ENCODE data around the gene NUDT7. TPM values are rescaled to one million over a fixed set of nuclear protein-coding genes. Genes with fewer than 3 reads are reported as not detected.

Gene NUDT7
- polyA plus RNA-seq, 3 donors = 4.2 to 6.1 (median 5.0) TPM

DNA sequence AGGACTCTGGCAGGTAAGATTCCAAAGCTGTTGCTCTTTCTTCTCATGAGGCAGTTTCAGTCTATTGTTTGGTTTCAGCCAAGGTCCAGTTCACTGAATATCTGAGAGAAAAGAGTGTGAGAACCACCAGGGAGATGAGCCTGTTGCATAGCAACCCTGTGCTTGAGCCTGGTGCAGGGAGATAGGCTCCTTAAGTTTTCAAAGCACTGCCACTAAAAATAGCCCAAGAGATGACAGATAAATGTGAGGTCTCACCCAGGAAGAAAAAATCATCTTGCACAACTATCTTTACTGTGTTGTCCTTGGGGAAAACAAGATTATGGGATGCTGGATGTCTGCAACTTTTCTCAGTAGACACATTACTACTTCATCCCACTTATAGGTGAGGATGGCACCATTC, 26.2 kb upstream of the NUDT7 start:
- H3K27me3 Mint-ChIP-seq (ENCODE audit: low read depth in 3 of 3) = no peaks in the 10 kb centered on the region
- TF ChIP-seq, protein P1, sequence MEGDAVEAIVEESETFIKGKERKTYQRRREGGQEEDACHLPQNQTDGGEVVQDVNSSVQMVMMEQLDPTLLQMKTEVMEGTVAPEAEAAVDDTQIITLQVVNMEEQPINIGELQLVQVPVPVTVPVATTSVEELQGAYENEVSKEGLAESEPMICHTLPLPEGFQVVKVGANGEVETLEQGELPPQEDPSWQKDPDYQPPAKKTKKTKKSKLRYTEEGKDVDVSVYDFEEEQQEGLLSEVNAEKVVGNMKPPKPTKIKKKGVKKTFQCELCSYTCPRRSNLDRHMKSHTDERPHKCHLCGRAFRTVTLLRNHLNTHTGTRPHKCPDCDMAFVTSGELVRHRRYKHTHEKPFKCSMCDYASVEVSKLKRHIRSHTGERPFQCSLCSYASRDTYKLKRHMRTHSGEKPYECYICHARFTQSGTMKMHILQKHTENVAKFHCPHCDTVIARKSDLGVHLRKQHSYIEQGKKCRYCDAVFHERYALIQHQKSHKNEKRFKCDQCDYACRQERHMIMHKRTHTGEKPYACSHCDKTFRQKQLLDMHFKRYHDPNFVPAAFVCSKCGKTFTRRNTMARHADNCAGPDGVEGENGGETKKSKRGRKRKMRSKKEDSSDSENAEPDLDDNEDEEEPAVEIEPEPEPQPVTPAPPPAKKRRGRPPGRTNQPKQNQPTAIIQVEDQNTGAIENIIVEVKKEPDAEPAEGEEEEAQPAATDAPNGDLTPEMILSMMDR (IDR thresholded peaks at IDR 0.05) = no peak

DNA sequence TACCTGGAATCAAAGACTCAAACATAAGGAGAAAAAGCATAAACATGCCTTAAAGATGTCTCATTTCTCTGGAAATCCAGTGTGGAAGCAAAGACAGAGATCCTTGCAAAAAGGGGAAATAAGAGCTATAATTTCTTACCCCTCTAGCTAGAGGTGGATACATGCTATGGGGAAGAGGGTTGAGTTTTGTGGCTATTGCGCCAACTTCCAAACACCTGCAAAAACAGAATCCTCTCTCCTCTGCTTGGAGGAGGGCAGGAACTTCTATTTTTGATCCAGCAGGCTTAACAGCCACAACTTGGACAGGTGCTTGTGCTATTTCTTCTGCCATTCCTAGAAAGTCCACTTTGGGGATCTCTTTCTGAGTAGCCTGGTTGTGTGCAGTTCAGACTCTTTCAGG, 21.5 kb upstream of the NUDT7 start:
- H3K4me3 ChIP-seq (replicated peaks in 1 of 3; ENCODE audit: low read depth in 2 of 3, low read length in 3 of 3) = no peak overlapping the region
- Mint-ChIP-seq H3K27ac (no peak overlapping the region), H3K4me1 (no peaks in the 10 kb centered on the region), H3K27me3 (ENCODE audit: low read depth in 3 of 3) (peaks cover 0 to 2% (median under 1%) of the 10 kb centered on the region in 3 donors), H3K36me3 (no peaks in the 10 kb centered on the region), H3K4me3 (no peak overlapping the region), H3K9me3 (peaks cover 0 to 7% (median 3%) of the 10 kb centered on the region in 7 donors)
- H3K4me2 ChIP-seq (replicated peaks; ENCODE audit: extremely low read depth, low read length, poor library complexity, severe bottlenecking) = no peak overlapping the region
- no peaks in the 10 kb centered on the region for H3K79me2 ChIP-seq (ENCODE audit: insufficient read depth, low read length)
- TF ChIP-seq, protein P1 (IDR thresholded peaks at IDR 0.05) = no peak
- no peaks in the 10 kb centered on the region for H3K4me1 ChIP-seq (ENCODE audit: control insufficient read depth in 1 of 2, insufficient read depth in 2 of 2, low read length in 2 of 2)
- H2AFZ ChIP-seq (ENCODE audit: insufficient read depth, low read depth, low read length, poor library complexity, severe bottlenecking) = no peak overlapping the region
- no CpG with 5 or more reads among the region's 1 CpG for WGBS (ENCODE audit: insufficient coverage)
- no peaks in the 10 kb centered on the region for H3K9me3 ChIP-seq (replicated peaks in 1 of 2; ENCODE audit: control insufficient read depth in 1 of 2, insufficient read depth in 1 of 2, low read length in 2 of 2)
- intact Hi-C loops (cut with micrococcal nuclease) = no loop called here
- H3K27me3 ChIP-seq (ENCODE audit: control insufficient read depth in 2 of 2, insufficient read depth in 2 of 2, low read length in 2 of 2) = no peaks in the 10 kb centered on the region
- DNase-seq = no peak
- no peaks in the 10 kb centered on the region for H4K20me1 ChIP-seq (ENCODE audit: insufficient read depth, low read length)
- H3K27ac ChIP-seq (ENCODE audit: low read depth in 1 of 2, low read length in 2 of 2) = no peak overlapping the region
- H3K9ac ChIP-seq (ENCODE audit: insufficient read depth, low read length, poor library complexity, severe bottlenecking) = no peak overlapping the region
- no peaks in the 10 kb centered on the region for H3K36me3 ChIP-seq (replicated peaks in 1 of 2; ENCODE audit: control insufficient read depth in 1 of 2, insufficient read depth in 2 of 2, low read length in 2 of 2)

More for the DNA sequence above, 26.2 kb upstream of the NUDT7 start:
- Histone ChIP-seq H3K27me3 (ENCODE audit: control insufficient read depth in 2 of 2, insufficient read depth in 2 of 2, low read length in 2 of 2) (no peaks in the 10 kb centered on the region), H4K20me1 (ENCODE audit: insufficient read depth, low read length) (no peaks in the 10 kb centered on the region), H3K9me3 (replicated peaks in 1 of 2; ENCODE audit: control insufficient read depth in 1 of 2, insufficient read depth in 1 of 2, low read length in 2 of 2) (no peaks in the 10 kb centered on the region), H3K4me1 (ENCODE audit: control insufficient read depth in 1 of 2, insufficient read depth in 2 of 2, low read length in 2 of 2) (no peaks in the 10 kb centered on the region), H3K9ac (ENCODE audit: insufficient read depth, low read length, poor library complexity, severe bottlenecking) (no peak overlapping the region), H3K4me2 (replicated peaks; ENCODE audit: extremely low read depth, low read length, poor library complexity, severe bottlenecking) (no peak overlapping the region), H3K27ac (ENCODE audit: low read depth in 1 of 2, low read length in 2 of 2) (no peak overlapping the region), H3K36me3 (replicated peaks in 1 of 2; ENCODE audit: control insufficient read depth in 1 of 2, insufficient read depth in 2 of 2, low read length in 2 of 2) (no peaks in the 10 kb centered on the region), H3K79me2 (ENCODE audit: insufficient read depth, low read length) (no peaks in the 10 kb centered on the region), H2AFZ (ENCODE audit: insufficient read depth, low read depth, low read length, poor library complexity, severe bottlenecking) (no peak overlapping the region), H3K4me3 (replicated peaks in 1 of 3; ENCODE audit: low read depth in 2 of 3, low read length in 3 of 3) (no peak overlapping the region)
- H3K4me1 Mint-ChIP-seq = no peaks in the 10 kb centered on the region
- no peak overlapping the region for H3K27ac Mint-ChIP-seq
- H3K36me3 Mint-ChIP-seq = no peaks in the 10 kb centered on the region
- no peak for DNase-seq
- no peak overlapping the region for H3K4me3 Mint-ChIP-seq
- peaks cover 0 to 3% (median 0%) of the 10 kb centered on the region in 7 donors for H3K9me3 Mint-ChIP-seq
- intact Hi-C loops (cut with micrococcal nuclease) = no loop called here
